GM13976 (cell line): ENCODE results near the gene SAP30BP.

ENCODE experiments used
- DNase-seq: peaks from one replicate; pipeline ENCODE4 v3.0.0; 2012; ENCODE audit warnings: low spot score
- CTCF ChIP-seq: IDR thresholded peaks from 2 replicates; pipeline ENCODE4 v1.5.1; 2012; ENCODE audit warnings: borderline replicate concordance, mild to moderate bottlenecking; ENCODE audit not compliant: insufficient read depth; ENCODE audit errors: extremely low read depth, missing control alignments, control extremely low read depth
- in situ Hi-C: fragments of 300-500 bp; cut with MboI; formaldehyde crosslinking; loops from one replicate; pipeline ENCODE4 v1.12.0; 2022; ENCODE audit warnings: low sequenced_read_pairs, mixed read lengths, inconsistent platforms; ENCODE audit not compliant: unreplicated experiment

SAP30BP gene

GRCh38 chr17:75666959-75667790 is at the start of gene SAP30BP, which contains the start of gene RECQL5:
TSS of gene SAP30BP (plus strand) at chr17:75667338. CDS start at chr17:75667373, 35 bp downstream.
TSS of gene RECQL5 (minus strand) at chr17:75667154. CDS start at chr17:75666557, 597 bp downstream.
- TF ChIP-seq CTCF: no peak
- in situ Hi-C loops: no loop called here
- DNase-seq: peak; percentile 94

- in situ Hi-C loops: loop anchor here (10.0 kb wide), 1 partner anchor 127 kb away; no protein-coding TSS in a partner anchor
- no peak for TF ChIP-seq CTCF
- DNase-seq: no peak
Measured at GRCh38 chr17:75617675-75618074, 49.5 kb upstream of the SAP30BP start.

GRCh38 chr17:75619506-75620431 is 47.4 kb upstream of the SAP30BP start:
- DNase-seq: peak; percentile 64
- in situ Hi-C loops: loop anchor here (10.0 kb wide), 1 partner anchor 125 kb away; no protein-coding TSS in a partner anchor
- no peak for TF ChIP-seq CTCF

GRCh38 chr17:75621489-75621888 is 45.6 kb upstream of the SAP30BP start:
- in situ Hi-C loops: no loop called here
- DNase-seq: no peak
- TF ChIP-seq CTCF: no peak

GRCh38 chr17:75622076-75622475 is 45.1 kb upstream of the SAP30BP start:
- no peak for TF ChIP-seq CTCF
- DNase-seq: no peak
- in situ Hi-C loops: no loop called here

- no peak for DNase-seq
- in situ Hi-C loops: no loop called here
- no peak for TF ChIP-seq CTCF
Measured at GRCh38 chr17:75622771-75623273, 44.3 kb upstream of the SAP30BP start.
